HepG2 (cell line): ENCODE data around the gene C5orf15. TPM values are rescaled to one million over a fixed set of nuclear protein-coding genes. Genes with fewer than 3 reads are reported as not detected.
A peak's percentile ranks its signal among the peaks of the same experiment; 100 is the strongest.

Experiments used
- HDAC6 ChIP-seq: fragments of 200-600 bp; sonication (generic); IDR thresholded peaks from 2 replicates; pipeline ENCODE4 v1.7.0; 2017; ENCODE audit warnings: mild to moderate bottlenecking, antibody characterized with exemption, low read length, low read depth
- MIXL1 ChIP-seq: IDR thresholded peaks from 2 replicates; pipeline ENCODE4 v1.6.1; 2016
- MYPOP ChIP-seq: sonication (generic); formaldehyde crosslinking; IDR thresholded peaks from 2 replicates; pipeline ENCODE4 v1.8.1; 2023; ENCODE audit warnings: mild to moderate bottlenecking, moderate library complexity, missing genetic modification reagents
- PAXIP1 ChIP-seq: sonication (generic); formaldehyde crosslinking; conservative IDR thresholded peaks from 2 replicates; pipeline ENCODE4 v1.4.0; 2020; ENCODE audit warnings: mild to moderate bottlenecking, missing genetic modification reagents, moderate library complexity
- PHF21A ChIP-seq: sonication (generic); formaldehyde crosslinking; IDR thresholded peaks from 2 replicates; pipeline ENCODE4 v1.5.0; 2020; ENCODE audit warnings: mild to moderate bottlenecking, missing genetic modification reagents
- POLR2A ChIP-seq, 2 experiments: IDR thresholded peaks; 2 replicates each; pipeline ENCODE4 v1.6.1; 2011; ENCODE audit warnings: low read depth in 2 of 2, low read length in 2 of 2, mild to moderate bottlenecking in 1 of 2, moderate library complexity in 1 of 2; ENCODE audit not compliant: insufficient read depth in 1 of 2
- WIZ ChIP-seq: sonication (generic); formaldehyde crosslinking; IDR thresholded peaks from 2 replicates; pipeline ENCODE4 v1.5.1; 2020; ENCODE audit warnings: mild to moderate bottlenecking, missing genetic modification reagents
- ZBTB21 ChIP-seq: sonication (generic); formaldehyde crosslinking; IDR thresholded peaks from 2 replicates; pipeline ENCODE4 v1.4.0; 2020; ENCODE audit warnings: missing genetic modification reagents
- ZNF274 ChIP-seq: sonication (generic); formaldehyde crosslinking; IDR thresholded peaks from 2 replicates; pipeline ENCODE4 v1.5.1; 2020; ENCODE audit warnings: mild to moderate bottlenecking, missing genetic modification reagents
- ZNF3 ChIP-seq: IDR thresholded peaks from 2 replicates; pipeline ENCODE4 v1.7.0; 2017; ENCODE audit warnings: inconsistent platforms
- polyA plus RNA-seq, 8 experiments: library from polyadenylated mRNA; depleted of rRNA in 3 of 8; stranded (reverse) in 7 of 8; unstranded in 1 of 8; fragments of >200 nt; fragmentation: Illumina TruSeq in 4 of 8; extraction: Trizol in 4 of 8; gene quantifications; 2 replicates each; pipeline versions ENCODE4 v1.2.1 to v1.2.3, GENCODE V29; 2011 to 2016; ENCODE audit warnings: low read depth in 4 of 8, missing spikeins in 1 of 8, mixed read lengths in 1 of 8; ENCODE audit not compliant: insufficient read depth in 1 of 8
- total RNA-seq, 5 experiments: library from RNA; depleted of rRNA; stranded (reverse); fragments of >200 nt; fragmentation: Illumina TruSeq; extraction: Trizol; gene quantifications; 2 replicates each; pipeline ENCODE4 v1.2.3, GENCODE V29; 2016; ENCODE audit warnings: low read depth in 1 of 5

Gene C5orf15
- total and polyA plus RNA-seq, 2 of the 13 experiments (the other 11 are each of a cell fraction or from before 2014, with no cell fraction given): 58.5 to 82.7 TPM

GRCh38 chr5:134000696-134001453 lies 32.5 kb upstream of the C5orf15 start (continued):
- TF ChIP-seq PHF21A (peak; percentile 47; the same call in 1 of the 2 replicates), MYPOP (CRISPR knock-in tag) (no peak), ZNF274 (CRISPR knock-in tag) (no peak), ZBTB21 (CRISPR knock-in tag) (no peak), ZNF3 (CRISPR knock-in tag) (no peak), PAXIP1 (CRISPR knock-in tag) (no peak; the same call in 1 of the 2 replicates), WIZ (CRISPR knock-in tag) (no peak), MIXL1 (no peak), HDAC6 (no peak), POLR2A (IDR thresholded peaks at IDR 0.05; ENCODE audit: insufficient read depth in 1 of 2, low read depth in 2 of 2, low read length in 2 of 2) (peak in 1 of 2 experiments; percentile 66; a peak in 2 of 4 replicates)
